Esophagus muscularis mucosa (tissue), 4 donors: ENCODE measurements around the gene OR56A1. TPM values are rescaled to one million over a fixed set of nuclear protein-coding genes. Genes with fewer than 3 reads are reported as not detected.

Experiments
- DNase-seq: peaks from one replicate; pipeline ENCODE4 v3.0.0-alpha.2; 2017; ENCODE audit errors: extremely low spot score
- H3K27ac ChIP-seq, 4 donors: fragments of 200-600 bp; sonication (generic); replicated peaks in 1 of 4; 1 replicate in 3 of 4; 2 replicates in 1 of 4; pipeline ENCODE4 v1.5.1; 2016 to 2019; ENCODE audit warnings: mild to moderate bottlenecking in 1 of 4
- H3K27me3 ChIP-seq, 4 donors: fragments of 200-600 bp; sonication (generic); one replicate each; pipeline versions ENCODE4 v1.5.1 to v1.6.0; 2016 to 2019
- H3K36me3 ChIP-seq, 4 donors: fragments of 200-600 bp; sonication (generic); one replicate each; pipeline ENCODE4 v1.5.1; 2016 to 2019
- H3K4me1 ChIP-seq, 4 donors: fragments of 200-600 bp; sonication (generic); one replicate each; pipeline ENCODE4 v1.5.1; 2016 to 2019
- H3K4me3 ChIP-seq, 4 donors: fragments of 200-600 bp; sonication (generic); 1 replicate in 2 of 4; 2 replicates in 2 of 4; pipeline ENCODE4 v1.5.1; 2016 to 2019; ENCODE audit warnings: mild to moderate bottlenecking in 4 of 4, moderate library complexity in 1 of 4
- H3K9me3 ChIP-seq, 4 donors: fragments of 200-600 bp; sonication (generic); 1 replicate in 3 of 4; 2 replicates in 1 of 4; pipeline ENCODE4 v1.5.1; 2016 to 2019
- EP300 ChIP-seq: sonication (generic); formaldehyde crosslinking; IDR thresholded peaks from one replicate; pipeline ENCODE4 v1.6.1; 2017; ENCODE audit warnings: antibody characterized with exemption
- POLR2A ChIP-seq: fragments of 450-650 bp; IDR thresholded peaks from one replicate; pipeline ENCODE4 v1.6.1; 2017; ENCODE audit warnings: antibody characterized with exemption, moderate library complexity, mild to moderate bottlenecking, low read depth
- POLR2AphosphoS5 ChIP-seq, 2 donors: sonication (generic); formaldehyde crosslinking; IDR thresholded peaks; one replicate each; pipeline ENCODE4 v1.6.1; 2017; ENCODE audit warnings: antibody characterized with exemption in 2 of 2
- WGBS: methylation state at CpG from one replicate; pipeline ENCODE4 v1.1.5; 2018; 5-methylcytosine and 5-hydroxymethylcytosine counted together
- intact Hi-C: fragments of 100-400 bp; cut with DNase I; formaldehyde crosslinking; loops from one replicate; pipeline ENCODE4 v1.15.1; 2023
- total RNA-seq, 4 donors: library from RNA; depleted of rRNA; stranded (reverse); fragments of >200 nt; gene quantifications; one replicate each; pipeline versions ENCODE4 v1.1.0 to v1.2.1, GENCODE V29; 2016
- TF ChIP-seq, protein P1 (sequence below), 3 experiments: fragments of 200-600 bp in 2 of 3; fragments of 450-650 bp in 1 of 3; sonication (generic) in 2 of 3; IDR thresholded peaks; one replicate each; pipeline ENCODE4 v1.5.1; 2017 to 2019; ENCODE audit warnings: antibody characterized with exemption in 3 of 3, mild to moderate bottlenecking in 2 of 3, moderate library complexity in 1 of 3

OR56A1 gene
- total RNA-seq, 4 donors from 2014 or later = not detected

- Histone ChIP-seq H3K27ac (no peak overlapping the region), H3K4me1 (no peaks in the 10 kb centered on the region), H3K36me3 (no peaks in the 10 kb centered on the region), H3K4me3 (no peak overlapping the region), H3K9me3 (no peaks in the 10 kb centered on the region), H3K27me3 (no peaks in the 10 kb centered on the region)
- 33% methylated on average over 4 of the region's 4 CpGs for WGBS
- no peak for DNase-seq
- TF ChIP-seq, protein P1, sequence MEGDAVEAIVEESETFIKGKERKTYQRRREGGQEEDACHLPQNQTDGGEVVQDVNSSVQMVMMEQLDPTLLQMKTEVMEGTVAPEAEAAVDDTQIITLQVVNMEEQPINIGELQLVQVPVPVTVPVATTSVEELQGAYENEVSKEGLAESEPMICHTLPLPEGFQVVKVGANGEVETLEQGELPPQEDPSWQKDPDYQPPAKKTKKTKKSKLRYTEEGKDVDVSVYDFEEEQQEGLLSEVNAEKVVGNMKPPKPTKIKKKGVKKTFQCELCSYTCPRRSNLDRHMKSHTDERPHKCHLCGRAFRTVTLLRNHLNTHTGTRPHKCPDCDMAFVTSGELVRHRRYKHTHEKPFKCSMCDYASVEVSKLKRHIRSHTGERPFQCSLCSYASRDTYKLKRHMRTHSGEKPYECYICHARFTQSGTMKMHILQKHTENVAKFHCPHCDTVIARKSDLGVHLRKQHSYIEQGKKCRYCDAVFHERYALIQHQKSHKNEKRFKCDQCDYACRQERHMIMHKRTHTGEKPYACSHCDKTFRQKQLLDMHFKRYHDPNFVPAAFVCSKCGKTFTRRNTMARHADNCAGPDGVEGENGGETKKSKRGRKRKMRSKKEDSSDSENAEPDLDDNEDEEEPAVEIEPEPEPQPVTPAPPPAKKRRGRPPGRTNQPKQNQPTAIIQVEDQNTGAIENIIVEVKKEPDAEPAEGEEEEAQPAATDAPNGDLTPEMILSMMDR (IDR thresholded peaks at IDR 0.05) = no peak
- TF ChIP-seq POLR2A = no peak
- TF ChIP-seq EP300 = no peak
- no peak for TF ChIP-seq POLR2AphosphoS5 (IDR thresholded peaks at IDR 0.05)
- intact Hi-C loops = no loop called here
Measured at GRCh38 chr11:6040874-6041273, 10.3 kb upstream of the OR56A1 start.

DNA sequence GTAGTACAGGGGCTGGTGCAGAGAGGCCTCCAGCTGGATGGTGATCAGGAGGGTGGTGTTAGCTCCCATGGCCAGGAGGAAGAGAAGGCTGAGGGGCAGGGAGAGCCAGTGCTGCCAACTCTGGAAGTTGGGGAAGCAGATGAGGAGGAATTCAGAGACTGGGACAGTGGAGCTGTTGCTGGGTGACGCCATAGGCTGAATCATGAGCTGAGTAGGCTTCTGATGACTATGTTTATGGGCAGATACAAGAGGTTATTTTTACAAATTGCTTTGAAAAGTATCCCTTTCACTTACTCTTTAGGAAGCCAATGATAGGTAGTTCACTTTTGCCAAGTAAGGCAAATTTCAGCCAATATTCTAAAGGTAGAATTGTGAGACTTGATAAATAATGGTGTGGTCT, 3.1 kb downstream of the OR56A1 start:
- intact Hi-C loops = no loop called here
- Histone ChIP-seq H3K9me3 (no peaks in the 10 kb centered on the region), H3K27me3 (no peaks in the 10 kb centered on the region), H3K4me3 (no peak overlapping the region), H3K36me3 (no peaks in the 10 kb centered on the region), H3K4me1 (peaks cover 0 to 13% (median 8%) of the 10 kb centered on the region in 4 donors), H3K27ac (no peak overlapping the region)
- no peak for DNase-seq
- TF ChIP-seq, protein P1 (IDR thresholded peaks at IDR 0.05) = no peak
- TF ChIP-seq POLR2AphosphoS5 (IDR thresholded peaks at IDR 0.05) (no peak), EP300 (no peak), POLR2A (no peak)
- 88% methylated on average over 1 of the region's 1 CpG for WGBS

- Histone ChIP-seq H3K4me3 (no peak overlapping the region), H3K27ac (no peak overlapping the region), H3K4me1 (peaks cover 0 to 4% (median 1%) of the 10 kb centered on the region in 4 donors), H3K27me3 (no peaks in the 10 kb centered on the region), H3K36me3 (no peaks in the 10 kb centered on the region), H3K9me3 (no peaks in the 10 kb centered on the region)
- 73% methylated on average over 2 of the region's 2 CpGs for WGBS
- intact Hi-C loops = no loop called here
- DNase-seq = no peak
- TF ChIP-seq, protein P1 (IDR thresholded peaks at IDR 0.05) = no peak
- no peak for TF ChIP-seq POLR2A
- no peak for TF ChIP-seq POLR2AphosphoS5 (IDR thresholded peaks at IDR 0.05)
- no peak for TF ChIP-seq EP300
Measured at GRCh38 chr11:6025056-6025455, 5.5 kb downstream of the OR56A1 start.

DNA sequence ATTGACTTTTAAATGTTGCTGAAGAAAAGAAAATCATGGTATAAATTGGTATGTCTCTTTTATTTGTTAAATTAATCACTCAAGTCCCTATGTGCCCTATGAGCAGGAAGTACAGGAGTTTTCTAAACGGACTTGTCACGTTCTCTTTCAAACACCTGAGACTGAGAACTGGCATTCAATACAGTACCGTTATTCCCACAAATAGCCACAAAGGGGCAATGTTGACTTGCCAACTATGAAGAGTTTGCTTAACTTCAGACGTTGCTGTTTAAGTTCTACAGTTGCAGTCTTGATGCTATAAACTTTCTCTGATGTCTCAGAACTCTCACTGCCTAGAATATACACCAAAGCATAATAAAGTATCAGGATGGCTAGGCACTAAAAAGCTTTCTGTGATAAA, 7.6 kb downstream of the OR56A1 start:
- Histone ChIP-seq H3K36me3 (no peaks in the 10 kb centered on the region), H3K9me3 (no peaks in the 10 kb centered on the region), H3K4me3 (no peak overlapping the region), H3K4me1 (no peaks in the 10 kb centered on the region), H3K27me3 (no peaks in the 10 kb centered on the region), H3K27ac (no peak overlapping the region)
- TF ChIP-seq, protein P1 (IDR thresholded peaks at IDR 0.05) = peak; percentile 42 to 60 (median 45)
- no peak for TF ChIP-seq POLR2A
- no peak for DNase-seq
- 0% methylated on average over 4 of the region's 4 CpGs for WGBS
- intact Hi-C loops = loop anchor here (2.0 kb wide), 1 partner anchor 332 kb away; no protein-coding TSS in a partner anchor

GRCh38 chr11:6013042-6013441, 17.5 kb downstream of the OR56A1 start:
- no peak for TF ChIP-seq POLR2AphosphoS5 (IDR thresholded peaks at IDR 0.05)
- no peak for TF ChIP-seq EP300
- no peak for TF ChIP-seq POLR2A
- TF ChIP-seq, protein P1 (IDR thresholded peaks at IDR 0.05) = no peak
- H3K27ac ChIP-seq = no peak overlapping the region
- H3K4me1 ChIP-seq = no peaks in the 10 kb centered on the region
- 100% methylated on average over 3 of the region's 3 CpGs for WGBS
- no peak for DNase-seq
- peaks cover 0 to 11% (median 7%) of the 10 kb centered on the region in 4 donors for H3K9me3 ChIP-seq
- intact Hi-C loops = no loop called here
- H3K27me3 ChIP-seq = peaks cover 0 to 23% (median 0%) of the 10 kb centered on the region in 4 donors
- H3K4me3 ChIP-seq = no peak overlapping the region
- H3K36me3 ChIP-seq = no peaks in the 10 kb centered on the region
